GM18505 (cell line): ENCODE measurements around the gene POLN.
"Not testable (repeated sequence)": the region's sequence is repeated elsewhere in the genome, so short reads cannot be mapped to it uniquely, and the experiment has no call there.

Experiments used
- ATAC-seq: cut with Tn5 transposase; IDR thresholded peaks from one replicate; pipeline ENCODE4 v1.9.1; 2021; ENCODE audit not compliant: unreplicated experiment
- POLR2A ChIP-seq: IDR thresholded peaks from 4 replicates; pipeline ENCODE4 v1.6.1; 2011; ENCODE audit warnings: borderline replicate concordance; ENCODE audit not compliant: insufficient read depth, insufficient read length; ENCODE audit errors: extremely low read depth

Gene POLN

DNA sequence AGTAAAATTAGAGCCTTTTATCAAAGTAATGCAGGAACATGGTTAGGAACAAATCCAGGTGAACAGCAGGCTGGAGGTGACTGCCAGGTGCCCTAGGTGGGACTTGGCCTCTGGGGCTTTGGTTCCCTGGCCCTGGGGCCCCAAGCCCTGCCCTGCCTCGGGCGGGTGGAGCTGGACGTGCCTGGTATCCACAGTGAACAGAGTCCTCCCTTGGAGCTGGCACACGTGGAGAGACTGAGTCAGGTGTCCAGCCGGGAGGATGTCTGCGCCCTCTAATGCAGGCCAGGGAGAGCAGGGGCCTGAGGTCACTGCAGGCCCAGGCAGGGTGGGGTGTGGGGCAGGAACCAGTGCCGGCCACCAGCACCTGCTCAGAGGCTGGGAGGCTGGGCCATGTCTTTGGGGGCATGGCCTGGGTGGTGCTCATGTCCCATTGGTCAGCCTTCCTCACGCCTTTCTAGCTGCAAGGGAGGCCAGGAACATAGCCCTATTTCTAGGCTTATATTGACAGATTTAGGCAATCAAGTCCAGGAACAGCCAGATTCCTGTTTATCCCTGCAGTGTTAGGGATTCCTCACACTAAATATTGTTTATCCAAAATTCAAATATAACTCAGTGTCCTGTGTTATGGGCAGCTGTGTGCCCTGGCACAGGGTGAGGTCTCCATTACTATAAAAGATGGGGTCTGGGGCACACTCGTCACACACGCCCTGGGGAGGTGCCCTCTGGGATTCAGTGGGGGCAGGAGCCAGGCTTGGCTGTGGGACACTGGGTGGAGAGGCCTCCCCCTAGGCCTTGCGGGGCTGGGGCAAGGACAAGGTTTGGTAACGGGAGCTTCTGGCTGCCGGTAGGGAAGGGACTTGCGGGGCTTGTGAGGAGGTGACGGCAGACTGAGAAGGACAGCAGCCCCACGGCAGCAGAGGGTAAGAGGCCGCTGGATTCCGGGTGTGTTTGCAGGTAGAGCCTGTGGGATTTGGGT is 197.1 kb downstream of the POLN start:
- no peak for TF ChIP-seq POLR2A
- ATAC-seq: no peak

- ATAC-seq: no peak
- TF ChIP-seq POLR2A: no peak
These were observed 197.8 kb downstream of the POLN start for GRCh38 chr4:2044119-2044485.

DNA sequence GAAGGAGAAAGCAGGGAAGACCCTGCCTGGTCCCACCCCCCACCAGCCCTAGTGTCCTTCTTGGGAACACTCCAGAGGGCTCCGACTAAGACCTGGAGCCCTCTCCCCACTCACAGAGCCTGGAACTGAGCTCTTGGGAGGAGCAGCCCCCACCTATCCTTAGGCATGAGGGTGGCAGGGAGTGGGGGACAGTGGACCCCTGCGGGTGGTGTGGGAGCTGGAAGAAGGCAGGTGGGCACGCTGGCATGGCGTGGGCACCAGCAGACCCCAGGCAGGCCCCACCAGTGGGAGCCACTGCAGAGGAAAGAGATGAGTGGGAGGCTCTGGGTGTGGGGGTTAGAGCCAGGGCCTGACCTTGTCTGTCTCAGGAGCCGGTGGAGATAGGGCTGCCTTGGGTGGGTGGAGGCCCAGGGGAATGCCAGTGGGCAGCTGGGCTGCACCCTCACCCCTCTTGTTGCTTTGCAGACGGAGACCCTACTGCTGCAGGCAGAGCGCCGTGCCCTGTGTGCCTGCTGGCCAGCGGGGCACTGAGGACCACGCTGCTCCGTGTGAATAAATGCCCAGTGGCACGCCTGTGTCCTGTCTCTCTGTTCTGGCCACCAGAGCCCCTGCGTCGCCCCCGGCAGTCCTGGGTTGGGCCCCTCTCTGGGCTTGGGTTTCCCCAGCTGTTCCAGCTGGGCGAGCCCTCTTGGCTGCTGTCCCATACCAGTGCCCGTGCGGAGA is 198.4 kb downstream of the POLN start:
- ATAC-seq: no peak
- TF ChIP-seq POLR2A: no peak

DNA sequence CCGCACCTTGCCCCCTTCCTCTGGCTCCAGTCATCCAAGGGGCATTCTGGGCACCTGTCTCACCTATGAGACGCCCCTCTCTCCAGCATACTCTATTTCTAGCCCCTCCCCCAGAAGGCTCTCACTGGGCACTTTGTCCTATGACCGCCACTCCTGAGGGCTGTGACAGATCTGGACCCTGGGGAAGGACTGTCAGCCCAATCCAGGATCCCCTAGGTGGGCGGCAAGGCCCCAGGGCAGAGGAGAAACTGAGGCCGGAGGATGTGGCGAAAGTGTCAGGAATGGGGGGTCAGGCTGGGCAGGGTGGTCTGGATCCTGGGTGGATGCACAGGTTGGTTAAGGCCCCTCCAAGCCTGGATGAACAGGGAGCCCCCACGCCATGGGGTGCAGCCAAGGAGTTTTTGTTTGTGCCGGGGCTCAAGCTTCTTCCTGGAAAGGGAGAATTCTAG is 198.9 kb downstream of the POLN start:
- ATAC-seq: no peak
- TF ChIP-seq POLR2A: no peak

DNA sequence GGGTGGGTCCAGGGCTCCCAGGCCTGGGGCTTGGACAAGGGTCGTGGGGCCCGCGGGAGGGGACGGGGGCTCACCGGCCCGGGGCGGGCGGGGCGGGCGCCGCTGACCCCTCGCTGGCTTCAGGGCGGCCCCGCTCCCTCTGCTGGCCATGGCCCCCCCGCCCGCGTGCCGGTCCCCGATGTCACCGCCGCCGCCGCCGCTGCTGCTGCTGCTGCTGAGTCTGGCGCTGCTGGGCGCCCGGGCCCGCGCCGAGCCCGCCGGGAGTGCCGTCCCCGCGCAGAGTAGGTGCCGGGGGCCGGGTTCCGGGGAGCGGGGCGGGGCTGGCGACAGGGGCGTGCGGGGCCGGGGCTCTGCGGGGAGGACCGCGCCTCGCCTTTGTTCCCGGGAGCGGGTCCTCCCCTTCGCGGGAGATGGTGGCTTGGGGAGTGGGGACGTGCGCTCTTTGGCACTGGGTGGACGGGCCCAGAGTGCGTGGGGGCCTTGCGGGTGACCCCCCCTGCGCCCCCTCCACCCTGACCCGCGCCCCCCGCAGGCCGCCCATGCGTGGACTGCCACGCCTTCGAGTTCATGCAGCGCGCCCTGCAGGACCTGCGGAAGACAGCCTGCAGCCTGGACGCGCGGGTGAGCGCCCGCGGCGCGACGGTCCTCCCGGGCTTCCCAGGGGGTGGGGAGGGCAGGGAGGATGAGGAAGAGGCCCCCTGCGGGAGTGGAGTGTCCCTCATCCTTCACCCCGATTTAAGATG is 199.5 kb downstream of the POLN start:
- TF ChIP-seq POLR2A: no peak
- no peak for ATAC-seq

- TF ChIP-seq POLR2A: peak; percentile 63
- ATAC-seq: no peak
These were observed 200.4 kb downstream of the POLN start for GRCh38 chr4:2041239-2042130.

DNA sequence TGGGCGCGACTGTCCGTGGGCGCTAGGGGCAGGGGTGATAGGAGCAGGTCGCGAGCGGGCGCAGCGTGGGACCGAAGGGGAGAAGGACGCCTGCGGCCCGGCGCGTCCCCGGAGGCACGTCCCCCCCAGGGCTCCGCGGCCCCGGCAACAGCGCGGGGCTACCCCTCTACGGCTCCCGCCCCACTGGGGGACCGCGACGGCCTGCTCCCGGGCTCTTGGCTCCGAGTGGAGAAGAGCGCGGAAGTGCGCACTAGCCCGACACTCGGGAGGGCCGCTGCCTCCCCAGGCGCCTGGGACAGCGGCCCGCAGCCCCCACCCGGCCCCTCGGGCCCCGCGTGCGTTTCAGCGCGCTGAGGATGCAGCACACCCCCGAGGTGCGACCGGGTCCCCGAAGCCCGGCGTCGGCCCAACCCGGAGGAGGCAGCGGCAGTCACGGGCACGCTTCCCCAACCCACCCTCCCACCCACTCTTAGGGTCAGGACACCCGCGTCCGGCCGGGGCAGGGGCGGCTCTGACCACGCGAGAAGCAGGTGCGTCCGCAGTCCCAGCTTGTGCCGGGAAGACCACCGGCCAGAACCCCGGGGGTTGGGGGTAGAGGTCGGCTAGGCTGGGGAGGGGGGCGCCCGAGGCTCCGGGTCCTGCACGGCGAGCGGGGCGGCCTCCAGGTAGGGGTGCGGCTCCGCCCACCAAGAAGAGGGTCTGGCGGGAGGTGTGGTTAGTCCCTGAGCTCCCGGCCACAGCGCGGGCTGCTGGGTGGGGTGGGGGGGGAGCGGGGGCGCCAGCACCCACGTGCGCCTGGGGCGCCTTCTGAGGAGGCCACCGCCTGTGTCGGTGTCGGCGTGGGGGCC is 201.3 kb downstream of the POLN start:
- ATAC-seq: no peak

GRCh38 chr4:2036866-2037265 is 205.1 kb downstream of the POLN start:
- no peak for ATAC-seq
- TF ChIP-seq POLR2A: no peak

More for the DNA sequence above, 201.3 kb downstream of the POLN start:
- TF ChIP-seq POLR2A: no peak

DNA sequence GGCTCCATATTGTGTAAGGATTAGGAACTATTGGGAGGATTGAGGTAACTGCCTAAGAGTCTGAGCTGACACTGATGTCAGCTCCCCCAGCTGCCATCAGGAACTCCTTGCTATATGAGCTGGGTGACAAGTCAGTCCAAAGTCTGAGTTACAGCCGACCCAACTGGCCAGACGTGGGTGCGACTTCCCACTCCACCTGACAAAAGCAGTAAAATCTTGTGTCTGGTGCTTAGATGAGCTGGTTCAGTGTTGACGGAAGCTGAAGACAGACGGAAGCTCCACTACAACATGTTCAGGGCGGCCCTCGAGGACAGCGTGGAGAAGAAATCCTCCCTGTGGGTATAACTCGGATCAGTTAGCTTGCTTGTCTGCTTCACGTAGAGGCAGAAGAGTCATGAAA is 205.6 kb downstream of the POLN start:
- no peak for TF ChIP-seq POLR2A
- no peak for ATAC-seq

DNA sequence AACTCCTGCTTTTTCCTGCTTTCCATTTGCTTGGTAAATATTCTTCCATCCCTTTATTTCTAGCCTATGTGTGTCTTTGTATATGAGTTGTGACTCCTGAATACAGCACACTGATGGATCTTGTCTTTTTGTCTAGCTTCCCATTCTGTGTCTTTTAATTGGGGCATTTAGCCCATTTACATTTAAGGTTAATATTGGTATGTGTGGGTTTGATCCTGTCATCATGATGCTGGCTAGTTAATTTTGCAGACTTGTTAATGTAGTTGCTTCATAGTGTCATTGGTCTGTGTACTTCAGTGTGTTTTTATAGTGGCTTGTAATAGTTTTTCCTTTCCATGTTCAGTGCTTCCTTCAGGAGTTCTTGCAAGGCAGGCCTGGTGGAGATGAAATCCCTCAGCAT is 210.8 kb downstream of the POLN start:
- ATAC-seq: not testable (repeated sequence)

DNA sequence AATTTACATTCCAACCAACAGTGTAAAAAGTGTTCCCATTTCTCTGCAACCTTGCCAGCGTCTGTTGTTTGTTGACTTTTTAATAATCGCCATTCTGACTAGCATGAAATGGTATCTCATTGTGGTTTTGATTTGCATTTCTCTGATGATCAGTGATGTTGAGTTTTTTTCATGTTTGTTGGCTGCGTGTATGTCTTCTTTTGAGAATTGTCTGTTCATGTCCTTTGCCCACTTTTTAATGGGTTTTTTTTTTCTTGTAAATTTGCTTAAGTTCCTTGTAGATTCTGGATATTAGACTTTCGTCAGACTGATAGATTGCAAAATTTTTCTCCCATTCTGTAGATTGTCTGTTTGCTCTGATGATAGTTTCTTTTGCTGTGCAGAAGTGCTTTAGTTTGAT is 214.8 kb downstream of the POLN start:
- not testable (repeated sequence) for ATAC-seq

GRCh38 chr4:2025817-2026216 is 216.1 kb downstream of the POLN start:
- ATAC-seq: no peak
- no peak for TF ChIP-seq POLR2A
